NCI-H2196 treated with DMSO at 0.1 percent for 48 hours (cell line): ENCODE measurements around the gene CCDC183.

Experiments
- DNase-seq: peaks from one replicate; lab custom pipeline; 2025; ENCODE audit not compliant: unreplicated experiment; lab: John Stamatoyannopoulos, UW

CCDC183 gene

GRCh38 chr9:136847826-136848392, 51.8 kb downstream of the CCDC183 start:
- DNase-seq, result peak; percentile 66

DNA sequence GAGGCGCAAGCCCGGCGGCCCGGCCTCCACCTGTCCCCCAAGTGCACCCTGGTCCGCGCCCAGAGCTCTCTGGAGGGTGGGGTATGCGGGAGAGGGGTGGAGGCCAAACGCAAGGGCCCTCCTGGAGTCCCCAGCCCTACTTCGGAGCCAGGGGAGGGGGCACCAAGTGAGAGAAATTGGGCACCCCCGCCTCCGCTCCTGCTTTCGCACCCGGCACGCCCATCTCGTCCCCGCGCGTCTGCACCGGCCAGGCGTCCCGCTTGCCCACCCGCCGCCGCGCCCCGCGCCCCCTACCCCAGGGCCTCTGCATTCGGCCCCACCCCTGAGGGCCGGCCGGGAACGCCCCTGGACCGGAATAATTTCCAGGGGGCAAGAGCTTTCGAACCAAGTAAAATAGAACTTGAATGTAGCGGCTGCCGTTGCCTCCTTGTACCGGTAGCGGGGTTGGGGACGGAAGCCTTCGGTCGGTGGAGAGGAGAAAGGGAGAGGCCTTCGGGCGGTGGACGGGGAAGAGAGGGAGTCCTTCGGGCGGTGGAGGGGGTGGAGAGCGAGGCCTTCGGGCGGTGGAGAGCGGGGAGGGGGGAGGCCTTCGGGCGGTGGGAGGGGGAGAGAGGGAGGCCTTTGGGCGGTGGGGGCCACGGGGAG, 52.4 kb downstream of the CCDC183 start:
- DNase-seq, result no peak

DNA sequence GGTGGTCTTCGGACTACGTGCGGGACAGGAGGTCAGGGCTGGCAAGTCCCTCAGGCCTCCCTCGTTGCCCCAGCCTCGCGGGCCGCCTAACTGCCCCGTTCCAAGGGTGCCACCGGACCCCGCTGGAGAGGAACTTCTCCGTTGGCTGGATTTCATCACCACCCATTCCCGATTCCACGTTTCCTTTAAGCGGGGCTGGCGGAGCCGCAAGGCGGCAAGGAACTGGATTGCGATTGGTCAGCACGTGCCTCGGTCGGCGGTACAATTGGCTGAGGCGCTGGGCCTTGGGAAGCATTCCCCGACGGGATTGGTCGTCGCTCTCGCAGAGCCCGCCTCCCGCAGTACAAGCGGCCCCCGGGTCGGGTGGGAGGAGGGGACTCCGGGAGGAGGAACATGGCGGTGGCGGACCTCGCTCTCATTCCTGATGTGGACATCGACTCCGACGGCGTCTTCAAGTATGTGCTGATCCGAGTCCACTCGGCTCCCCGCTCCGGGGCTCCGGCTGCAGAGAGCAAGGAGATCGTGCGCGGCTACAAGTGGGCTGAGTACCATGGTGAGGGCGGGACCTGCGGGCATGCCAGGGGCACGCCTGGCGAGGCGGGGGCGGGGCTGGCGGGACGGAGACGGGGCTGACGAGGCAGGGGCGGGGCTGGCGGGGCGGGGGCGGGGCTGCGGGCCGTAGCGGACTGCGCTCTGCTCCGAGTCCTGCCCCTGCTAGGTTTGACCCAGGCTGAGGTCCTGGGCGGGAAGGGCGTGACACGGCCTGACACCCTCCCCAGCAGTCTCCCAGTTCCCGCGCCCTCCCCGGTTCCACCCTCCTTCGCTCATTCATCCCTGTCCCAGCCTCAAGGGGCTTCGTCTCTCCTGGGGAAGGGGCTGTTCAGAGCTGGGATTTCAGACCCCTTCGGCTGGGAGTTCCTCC, 53.2 kb downstream of the CCDC183 start, which contains the start of gene PHPT1:
PHPT1 (plus strand) TSS at position 372 of the 922 bp plus-strand sequence; CDS start at position 394, 22 bp downstream.
- peak; percentile 98 for DNase-seq

DNA sequence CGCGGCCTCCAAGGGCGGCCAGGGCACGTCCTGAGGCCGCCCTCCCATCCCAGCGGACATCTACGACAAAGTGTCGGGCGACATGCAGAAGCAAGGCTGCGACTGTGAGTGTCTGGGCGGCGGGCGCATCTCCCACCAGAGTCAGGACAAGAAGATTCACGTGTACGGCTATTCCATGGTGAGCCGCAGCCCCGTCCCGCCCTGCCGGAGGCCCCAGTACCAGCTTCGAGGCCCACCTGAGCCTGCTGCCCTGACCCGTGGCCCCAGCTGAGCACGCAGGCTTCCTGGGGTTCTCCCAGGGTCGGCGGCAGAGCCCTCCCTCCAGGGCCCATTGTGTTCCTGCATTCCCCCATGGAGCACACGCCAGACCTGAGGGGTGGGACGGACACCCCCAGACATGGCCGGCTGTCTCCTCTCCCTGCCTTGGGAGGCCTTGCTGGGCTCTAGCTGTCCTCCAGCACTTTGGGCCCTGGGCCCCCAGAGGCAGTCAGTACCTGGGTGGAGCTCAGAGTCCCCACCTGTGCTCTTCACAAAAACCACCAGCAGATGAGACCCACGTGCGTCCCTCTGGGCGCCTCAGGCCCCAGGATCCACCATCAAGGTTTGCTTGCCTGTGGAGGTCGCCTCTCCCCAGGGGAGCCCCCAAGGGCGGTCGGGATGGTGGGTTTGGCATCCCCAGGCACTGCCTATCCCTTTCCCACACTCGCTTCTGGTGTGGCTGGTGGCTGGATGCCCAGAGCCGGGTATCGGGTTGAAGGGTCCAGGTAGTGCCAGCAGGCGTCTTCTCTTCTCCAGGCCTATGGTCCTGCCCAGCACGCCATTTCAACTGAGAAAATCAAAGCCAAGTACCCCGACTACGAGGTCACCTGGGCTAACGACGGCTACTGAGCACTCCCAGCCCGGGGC, 54.1 kb downstream of the CCDC183 start:
- no peak for DNase-seq

DNA sequence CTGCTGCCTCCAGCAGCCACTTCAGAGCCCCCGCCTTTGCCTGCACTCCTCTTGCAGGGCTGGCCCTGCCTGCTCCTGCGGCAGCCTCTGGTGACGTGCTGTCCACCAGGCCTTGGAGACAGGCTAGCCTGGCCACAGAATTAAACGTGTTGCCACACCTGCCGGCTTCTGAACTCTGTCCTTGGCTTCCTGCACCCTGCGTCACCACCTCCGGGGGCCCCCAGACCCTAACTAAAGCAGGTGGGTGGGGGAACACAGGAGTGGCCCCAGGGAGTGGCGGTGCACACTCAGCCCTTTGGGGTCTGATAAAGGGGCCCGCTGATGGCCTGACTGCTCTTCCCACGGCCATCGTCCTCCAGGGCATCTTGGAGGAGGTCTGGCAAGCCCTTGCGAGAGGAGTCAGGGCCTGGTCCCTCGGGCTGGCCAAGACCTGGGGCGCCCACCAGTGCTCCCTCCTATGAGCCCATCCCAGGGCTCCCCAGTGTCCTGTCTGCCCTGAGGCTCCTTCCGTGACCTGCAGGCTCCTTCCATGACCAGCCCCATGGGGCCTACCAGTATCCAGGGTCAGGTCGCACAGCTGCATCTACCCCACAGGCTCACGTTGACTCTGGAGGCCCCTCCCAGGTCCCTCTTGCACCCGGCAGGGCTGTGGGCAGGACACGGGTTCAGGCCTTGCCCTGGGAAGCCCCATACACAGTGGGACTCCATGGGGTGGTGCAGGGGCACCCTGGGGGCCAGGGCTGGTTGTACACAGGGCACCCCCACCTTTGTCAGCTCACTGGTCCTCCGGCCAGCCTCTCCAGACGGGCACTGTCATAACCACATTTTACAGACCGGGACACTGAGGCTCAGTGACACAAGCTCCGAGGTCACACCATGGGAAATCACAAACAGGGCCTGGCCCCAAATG, 55.0 kb downstream of the CCDC183 start:
- DNase-seq, result no peak

- no peak for DNase-seq
Measured at GRCh38 chr9:136851941-136852663, 56.0 kb downstream of the CCDC183 start, which contains the start of gene MAMDC4. Gene MAMDC4, plus strand, starts transcription at chr9:136852346. Its CDS starts 71 bp downstream, at chr9:136852417.

GRCh38 chr9:136852664-136853595, 56.8 kb downstream of the CCDC183 start:
- DNase-seq, result no peak

GRCh38 chr9:136853596-136854112, 57.5 kb downstream of the CCDC183 start:
- no peak for DNase-seq

GRCh38 chr9:136854113-136854841, 58.1 kb downstream of the CCDC183 start:
- no peak for DNase-seq

- no peak for DNase-seq
Measured at GRCh38 chr9:136854842-136855460, 58.8 kb downstream of the CCDC183 start.

DNA sequence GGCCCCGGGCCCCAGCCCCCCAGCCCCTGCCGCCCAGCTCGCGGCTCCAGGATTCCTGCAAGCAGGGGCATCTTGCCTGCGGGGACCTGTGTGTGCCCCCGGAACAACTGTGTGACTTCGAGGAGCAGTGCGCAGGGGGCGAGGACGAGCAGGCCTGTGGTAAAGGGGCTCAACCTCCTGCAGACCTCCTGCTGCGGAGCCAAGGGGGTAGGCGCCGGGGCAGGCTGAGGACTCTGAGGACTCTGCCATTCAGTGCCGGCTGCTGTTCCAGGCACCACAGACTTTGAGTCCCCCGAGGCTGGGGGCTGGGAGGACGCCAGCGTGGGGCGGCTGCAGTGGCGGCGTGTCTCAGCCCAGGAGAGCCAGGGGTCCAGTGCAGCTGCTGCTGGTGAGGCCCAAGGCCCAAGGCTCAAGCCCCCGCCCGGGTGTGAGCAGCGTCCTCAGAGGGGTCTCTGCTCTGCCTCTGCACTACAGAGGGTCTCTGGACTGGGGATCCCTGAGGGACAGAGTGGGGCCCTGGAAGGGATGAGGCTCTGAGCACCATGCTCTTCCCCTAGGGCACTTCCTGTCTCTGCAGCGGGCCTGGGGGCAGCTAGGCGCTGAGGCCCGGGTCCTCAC, 59.4 kb downstream of the CCDC183 start:
- DNase-seq, result no peak

DNA sequence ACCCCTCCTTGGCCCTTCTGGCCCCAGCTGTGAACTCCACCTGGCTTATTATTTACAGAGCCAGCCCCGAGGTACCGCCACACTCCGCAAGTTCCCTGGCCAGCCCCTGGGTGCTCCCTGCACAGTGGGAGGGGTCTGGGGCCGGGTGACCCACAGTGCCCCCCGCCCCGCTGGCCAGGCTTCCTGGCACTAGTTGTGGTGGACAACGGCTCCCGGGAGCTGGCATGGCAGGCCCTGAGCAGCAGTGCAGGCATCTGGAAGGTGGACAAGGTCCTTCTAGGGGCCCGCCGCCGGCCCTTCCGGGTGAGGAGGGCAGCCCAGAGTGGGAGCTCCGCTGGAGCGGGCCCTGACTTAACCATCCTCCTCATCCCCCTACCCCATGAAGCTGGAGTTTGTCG, 59.9 kb downstream of the CCDC183 start:
- DNase-seq, result no peak

- no peak for DNase-seq
Measured at GRCh38 chr9:136856541-136857141, 60.5 kb downstream of the CCDC183 start.

- no peak for DNase-seq
Measured at GRCh38 chr9:136857166-136857565, 61.0 kb downstream of the CCDC183 start.
